Liver (tissue), 9 donors: ENCODE results near the gene CHD5. TPM values are rescaled to one million over a fixed set of nuclear protein-coding genes. Genes with fewer than 3 reads are reported as not detected.

Experiments used
- DNase-seq: peaks from one replicate; pipeline ENCODE4 v3.0.0-alpha.2; 2017; ENCODE audit warnings: low spot score
- H3K27ac ChIP-seq, 2 donors: one replicate each; pipeline ENCODE4 v1.7.0; 2013; ENCODE audit warnings: inconsistent platforms in 2 of 2, low read length in 2 of 2, control low read depth in 1 of 2, low read depth in 1 of 2, mild to moderate bottlenecking in 1 of 2
- H3K27me3 ChIP-seq, 4 donors: one replicate each; pipeline versions ENCODE4 v1.6.1 to v1.7.0; 2013; ENCODE audit warnings: low read length in 3 of 4, inconsistent platforms in 1 of 4, mild to moderate bottlenecking in 1 of 4, moderate library complexity in 1 of 4; ENCODE audit not compliant: control insufficient read depth in 4 of 4, insufficient read depth in 4 of 4
- H3K36me3 ChIP-seq, 4 donors: one replicate each; pipeline versions ENCODE4 v1.6.1 to v1.7.0; 2013; ENCODE audit warnings: low read length in 3 of 4, mild to moderate bottlenecking in 3 of 4, low read depth in 1 of 4, moderate library complexity in 1 of 4; ENCODE audit not compliant: control insufficient read depth in 4 of 4, insufficient read depth in 3 of 4
- H3K4me1 ChIP-seq, 4 donors: one replicate each; pipeline versions ENCODE4 v1.6.1 to v1.7.0; 2013; ENCODE audit warnings: low read length in 3 of 4, mild to moderate bottlenecking in 3 of 4, moderate library complexity in 1 of 4; ENCODE audit not compliant: control insufficient read depth in 4 of 4, insufficient read depth in 4 of 4
- H3K4me3 ChIP-seq, 3 donors: one replicate each; pipeline versions ENCODE4 v1.6.1 to v1.7.0; 2013; ENCODE audit warnings: low read length in 3 of 3, control low read depth in 1 of 3, low read depth in 1 of 3, mild to moderate bottlenecking in 1 of 3
- H3K9ac ChIP-seq, 2 donors: one replicate each; pipeline ENCODE4 v1.7.0; 2013; ENCODE audit warnings: low read length in 2 of 2, mild to moderate bottlenecking in 2 of 2, moderate library complexity in 2 of 2, control low read depth in 1 of 2, low read depth in 1 of 2
- H3K9me3 ChIP-seq, 4 donors: one replicate each; pipeline versions ENCODE4 v1.6.1 to v1.7.0; 2013; ENCODE audit warnings: low read length in 3 of 4; ENCODE audit not compliant: control insufficient read depth in 4 of 4
- EGR1 ChIP-seq, 2 donors: IDR thresholded peaks; 2 replicates each; pipeline ENCODE4 v1.6.1; 2016 to 2018; ENCODE audit warnings: antibody characterized with exemption in 2 of 2, low read depth in 2 of 2
- FOXA1 ChIP-seq: IDR thresholded peaks from 2 replicates; pipeline ENCODE4 v1.6.1; 2016; ENCODE audit warnings: antibody characterized with exemption
- FOXA2 ChIP-seq: IDR thresholded peaks from 2 replicates; pipeline ENCODE4 v1.6.1; 2016; ENCODE audit warnings: antibody characterized with exemption
- GABPA ChIP-seq, 2 donors: IDR thresholded peaks in 1 of 2; conservative IDR thresholded peaks in 1 of 2; 2 replicates each; pipeline ENCODE4 v1.6.1; 2016; ENCODE audit warnings: antibody characterized with exemption in 2 of 2, mild to moderate bottlenecking in 1 of 2, moderate library complexity in 1 of 2
- HNF4G ChIP-seq: IDR thresholded peaks from 2 replicates; pipeline ENCODE4 v1.6.1; 2016; ENCODE audit warnings: antibody characterized with exemption
- JUND ChIP-seq, 2 donors: IDR thresholded peaks; 2 replicates each; pipeline ENCODE4 v1.6.1; 2016; ENCODE audit warnings: antibody characterized with exemption in 2 of 2
- RAD21 ChIP-seq, 2 donors: IDR thresholded peaks; 2 replicates each; pipeline ENCODE4 v1.6.1; 2016; ENCODE audit warnings: antibody characterized with exemption in 2 of 2, mild to moderate bottlenecking in 2 of 2
- RXRA ChIP-seq, 2 donors: IDR thresholded peaks; 2 replicates each; pipeline ENCODE4 v1.6.1; 2017 to 2018; ENCODE audit warnings: antibody characterized with exemption in 2 of 2, mild to moderate bottlenecking in 1 of 2
- TAF1 ChIP-seq: conservative IDR thresholded peaks from 2 replicates; pipeline ENCODE4 v1.6.1; 2016; ENCODE audit warnings: antibody characterized with exemption, mild to moderate bottlenecking
- YY1 ChIP-seq: IDR thresholded peaks from 2 replicates; pipeline ENCODE4 v1.6.1; 2016; ENCODE audit warnings: antibody characterized with exemption, mild to moderate bottlenecking
- WGBS: extraction: QIAGEN DNeasy Blood & Tissue Kit; methylation state at CpG from one replicate; pipeline ENCODE4 v1.1.7; 2013; 5-methylcytosine and 5-hydroxymethylcytosine counted together
- polyA plus RNA-seq, 2 donors: library from polyadenylated mRNA; stranded (reverse) in 1 of 2; unstranded in 1 of 2; fragments of 200-250 nt in 1 of 2; fragments of >200 nt in 1 of 2; fragmentation: Nextera tagmentation in 1 of 2; extraction: Ambion mirVana in 1 of 2; gene quantifications; one replicate each; pipeline versions ENCODE4 v1.2.1 to v1.2.3, GENCODE V29; 2013 to 2015
- total RNA-seq, 2 donors: library from RNA; depleted of rRNA; stranded (reverse); fragments of >200 nt; gene quantifications; one replicate each; pipeline ENCODE4 v1.2.3, GENCODE V29; 2014
- TF ChIP-seq, protein P1 (sequence below): IDR thresholded peaks from 2 replicates; pipeline ENCODE4 v1.6.1; 2016; ENCODE audit warnings: antibody characterized with exemption
- TF ChIP-seq, protein P2 (sequence below): IDR thresholded peaks from 2 replicates; pipeline ENCODE4 v1.6.1; 2016; ENCODE audit warnings: antibody characterized with exemption, mild to moderate bottlenecking
- TF ChIP-seq, protein P3 (sequence below): fragments of 150-350 bp; IDR thresholded peaks from 2 replicates; pipeline ENCODE4 v1.5.1; 2017; ENCODE audit warnings: improper control_type of control experiment, low read depth, low read length; ENCODE audit not compliant: missing input control
- TF ChIP-seq, protein P4 (sequence below): IDR thresholded peaks from 2 replicates; pipeline ENCODE4 v1.6.1; 2016; ENCODE audit warnings: antibody characterized with exemption
- TF ChIP-seq, protein P5 (sequence below): IDR thresholded peaks from 2 replicates; pipeline ENCODE4 v1.6.1; 2016; ENCODE audit warnings: antibody characterized with exemption
- donor health status: healthy.
- donor health status: healthy.
- donor health status: healthy.
- donor health status: healthy.
- donor health status: healthy.

The CHD5 gene
- total and polyA plus RNA-seq, 4 donors, result under 0.01 to 0.08 TPM; not detected in 2

DNA sequence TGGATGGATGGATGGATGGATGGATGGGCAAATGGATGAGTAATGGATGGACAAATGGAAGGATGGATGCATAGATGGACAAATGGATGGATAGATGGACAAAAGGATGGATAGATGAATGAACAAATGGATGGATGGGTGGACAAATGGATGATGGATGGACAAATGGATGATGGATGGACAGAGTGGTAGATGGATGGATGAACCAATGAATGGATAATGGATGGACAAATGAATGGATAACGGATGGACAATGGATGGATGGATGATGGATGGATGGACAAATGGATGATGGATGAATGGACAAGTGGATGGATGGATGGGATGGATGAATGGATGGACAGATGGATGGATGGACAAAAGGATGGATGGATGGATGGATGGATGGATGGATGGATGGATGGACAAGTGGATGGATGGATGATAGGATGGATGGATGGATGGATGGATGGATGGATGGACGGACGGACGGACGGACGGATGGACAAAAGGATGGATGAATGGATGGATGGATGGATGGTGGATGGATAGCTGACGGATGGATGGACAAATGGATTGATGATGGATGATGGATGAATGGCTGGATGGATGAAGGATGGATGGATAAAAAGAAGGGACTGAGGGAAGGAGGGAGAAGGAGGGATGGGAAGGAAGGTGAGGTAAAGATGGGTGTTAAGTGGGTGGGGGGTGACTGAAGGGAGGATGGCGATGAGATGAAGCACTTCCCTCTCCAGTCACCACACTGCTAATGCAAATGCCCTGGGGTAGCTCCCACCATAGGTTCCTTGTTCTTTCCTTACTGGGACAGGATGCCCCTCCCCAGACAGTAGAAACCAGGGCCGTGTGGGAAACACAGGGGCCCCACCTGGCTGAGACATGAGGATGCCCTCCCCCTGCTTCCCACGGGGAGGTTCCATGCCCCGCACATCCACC lies 29.8 kb downstream of the CHD5 start:
- peaks cover 0 to 4% (median 0%) of the 10 kb centered on the region in 4 donors for H3K4me1 ChIP-seq
- H3K4me3 ChIP-seq, result no peak overlapping the region
- TF ChIP-seq, protein P1, sequence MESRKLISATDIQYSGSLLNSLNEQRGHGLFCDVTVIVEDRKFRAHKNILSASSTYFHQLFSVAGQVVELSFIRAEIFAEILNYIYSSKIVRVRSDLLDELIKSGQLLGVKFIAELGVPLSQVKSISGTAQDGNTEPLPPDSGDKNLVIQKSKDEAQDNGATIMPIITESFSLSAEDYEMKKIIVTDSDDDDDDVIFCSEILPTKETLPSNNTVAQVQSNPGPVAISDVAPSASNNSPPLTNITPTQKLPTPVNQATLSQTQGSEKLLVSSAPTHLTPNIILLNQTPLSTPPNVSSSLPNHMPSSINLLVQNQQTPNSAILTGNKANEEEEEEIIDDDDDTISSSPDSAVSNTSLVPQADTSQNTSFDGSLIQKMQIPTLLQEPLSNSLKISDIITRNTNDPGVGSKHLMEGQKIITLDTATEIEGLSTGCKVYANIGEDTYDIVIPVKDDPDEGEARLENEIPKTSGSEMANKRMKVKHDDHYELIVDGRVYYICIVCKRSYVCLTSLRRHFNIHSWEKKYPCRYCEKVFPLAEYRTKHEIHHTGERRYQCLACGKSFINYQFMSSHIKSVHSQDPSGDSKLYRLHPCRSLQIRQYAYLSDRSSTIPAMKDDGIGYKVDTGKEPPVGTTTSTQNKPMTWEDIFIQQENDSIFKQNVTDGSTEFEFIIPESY, result no peak
- TF ChIP-seq FOXA2 (no peak), EGR1 (IDR thresholded peaks at IDR 0.05; ENCODE audit: low read depth in 2 of 2) (no peak), YY1 (no peak), TAF1 (no peak), RXRA (IDR thresholded peaks at IDR 0.05) (no peak), HNF4G (no peak), GABPA (IDR thresholded peaks at IDR 0.05 in 1 of 2, conservative IDR thresholded peaks at IDR 0.05 in 1 of 2) (no peak), RAD21 (IDR thresholded peaks at IDR 0.05) (no peak)
- TF ChIP-seq, protein P2, sequence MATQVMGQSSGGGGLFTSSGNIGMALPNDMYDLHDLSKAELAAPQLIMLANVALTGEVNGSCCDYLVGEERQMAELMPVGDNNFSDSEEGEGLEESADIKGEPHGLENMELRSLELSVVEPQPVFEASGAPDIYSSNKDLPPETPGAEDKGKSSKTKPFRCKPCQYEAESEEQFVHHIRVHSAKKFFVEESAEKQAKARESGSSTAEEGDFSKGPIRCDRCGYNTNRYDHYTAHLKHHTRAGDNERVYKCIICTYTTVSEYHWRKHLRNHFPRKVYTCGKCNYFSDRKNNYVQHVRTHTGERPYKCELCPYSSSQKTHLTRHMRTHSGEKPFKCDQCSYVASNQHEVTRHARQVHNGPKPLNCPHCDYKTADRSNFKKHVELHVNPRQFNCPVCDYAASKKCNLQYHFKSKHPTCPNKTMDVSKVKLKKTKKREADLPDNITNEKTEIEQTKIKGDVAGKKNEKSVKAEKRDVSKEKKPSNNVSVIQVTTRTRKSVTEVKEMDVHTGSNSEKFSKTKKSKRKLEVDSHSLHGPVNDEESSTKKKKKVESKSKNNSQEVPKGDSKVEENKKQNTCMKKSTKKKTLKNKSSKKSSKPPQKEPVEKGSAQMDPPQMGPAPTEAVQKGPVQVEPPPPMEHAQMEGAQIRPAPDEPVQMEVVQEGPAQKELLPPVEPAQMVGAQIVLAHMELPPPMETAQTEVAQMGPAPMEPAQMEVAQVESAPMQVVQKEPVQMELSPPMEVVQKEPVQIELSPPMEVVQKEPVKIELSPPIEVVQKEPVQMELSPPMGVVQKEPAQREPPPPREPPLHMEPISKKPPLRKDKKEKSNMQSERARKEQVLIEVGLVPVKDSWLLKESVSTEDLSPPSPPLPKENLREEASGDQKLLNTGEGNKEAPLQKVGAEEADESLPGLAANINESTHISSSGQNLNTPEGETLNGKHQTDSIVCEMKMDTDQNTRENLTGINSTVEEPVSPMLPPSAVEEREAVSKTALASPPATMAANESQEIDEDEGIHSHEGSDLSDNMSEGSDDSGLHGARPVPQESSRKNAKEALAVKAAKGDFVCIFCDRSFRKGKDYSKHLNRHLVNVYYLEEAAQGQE, result no peak
- TF ChIP-seq, protein P3, sequence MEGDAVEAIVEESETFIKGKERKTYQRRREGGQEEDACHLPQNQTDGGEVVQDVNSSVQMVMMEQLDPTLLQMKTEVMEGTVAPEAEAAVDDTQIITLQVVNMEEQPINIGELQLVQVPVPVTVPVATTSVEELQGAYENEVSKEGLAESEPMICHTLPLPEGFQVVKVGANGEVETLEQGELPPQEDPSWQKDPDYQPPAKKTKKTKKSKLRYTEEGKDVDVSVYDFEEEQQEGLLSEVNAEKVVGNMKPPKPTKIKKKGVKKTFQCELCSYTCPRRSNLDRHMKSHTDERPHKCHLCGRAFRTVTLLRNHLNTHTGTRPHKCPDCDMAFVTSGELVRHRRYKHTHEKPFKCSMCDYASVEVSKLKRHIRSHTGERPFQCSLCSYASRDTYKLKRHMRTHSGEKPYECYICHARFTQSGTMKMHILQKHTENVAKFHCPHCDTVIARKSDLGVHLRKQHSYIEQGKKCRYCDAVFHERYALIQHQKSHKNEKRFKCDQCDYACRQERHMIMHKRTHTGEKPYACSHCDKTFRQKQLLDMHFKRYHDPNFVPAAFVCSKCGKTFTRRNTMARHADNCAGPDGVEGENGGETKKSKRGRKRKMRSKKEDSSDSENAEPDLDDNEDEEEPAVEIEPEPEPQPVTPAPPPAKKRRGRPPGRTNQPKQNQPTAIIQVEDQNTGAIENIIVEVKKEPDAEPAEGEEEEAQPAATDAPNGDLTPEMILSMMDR, result no peak
- TF ChIP-seq, protein P4, sequence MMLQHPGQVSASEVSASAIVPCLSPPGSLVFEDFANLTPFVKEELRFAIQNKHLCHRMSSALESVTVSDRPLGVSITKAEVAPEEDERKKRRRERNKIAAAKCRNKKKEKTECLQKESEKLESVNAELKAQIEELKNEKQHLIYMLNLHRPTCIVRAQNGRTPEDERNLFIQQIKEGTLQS, result no peak
- DNase-seq, result no peak
- H3K27me3 ChIP-seq, result no peaks in the 10 kb centered on the region
- WGBS, result 89% methylated on average over 11 of the region's 11 CpGs
- H3K9me3 ChIP-seq, result no peaks in the 10 kb centered on the region
- H3K27ac ChIP-seq, result no peak overlapping the region
- H3K36me3 ChIP-seq, result no peaks in the 10 kb centered on the region
- no peak overlapping the region for H3K9ac ChIP-seq

DNA sequence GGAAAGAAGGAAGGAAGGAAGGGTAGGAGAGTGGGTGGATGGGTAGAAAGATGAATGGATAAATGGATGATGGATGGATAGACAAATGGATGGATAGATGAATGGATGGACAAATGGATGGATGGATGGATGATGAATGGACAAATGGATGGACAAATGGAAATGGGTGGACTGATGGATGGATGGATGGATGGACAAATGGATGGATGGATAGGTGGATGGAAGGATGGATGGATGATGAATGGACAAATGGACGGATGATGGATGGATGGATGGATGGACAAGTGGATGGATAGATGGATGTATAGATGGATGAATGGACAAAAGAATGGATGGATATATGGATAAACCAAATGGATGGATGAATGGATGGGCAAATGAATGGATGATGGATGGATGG lies 30.5 kb downstream of the CHD5 start:
- Histone ChIP-seq H3K9ac (no peak overlapping the region), H3K27me3 (no peaks in the 10 kb centered on the region), H3K4me1 (peaks cover 0 to 4% (median 0%) of the 10 kb centered on the region in 4 donors), H3K9me3 (no peaks in the 10 kb centered on the region), H3K4me3 (no peak overlapping the region), H3K27ac (no peak overlapping the region), H3K36me3 (no peaks in the 10 kb centered on the region)
- DNase-seq, result no peak
- TF ChIP-seq FOXA1, result no peak
- TF ChIP-seq JUND (IDR thresholded peaks at IDR 0.05), result no peak
- TF ChIP-seq FOXA2, result no peak
- TF ChIP-seq, protein P5, sequence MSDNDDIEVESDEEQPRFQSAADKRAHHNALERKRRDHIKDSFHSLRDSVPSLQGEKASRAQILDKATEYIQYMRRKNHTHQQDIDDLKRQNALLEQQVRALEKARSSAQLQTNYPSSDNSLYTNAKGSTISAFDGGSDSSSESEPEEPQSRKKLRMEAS, result no peak
- no peak for TF ChIP-seq RAD21 (IDR thresholded peaks at IDR 0.05)
- no peak for TF ChIP-seq HNF4G
- TF ChIP-seq, protein P2, result no peak
- WGBS, result 87% methylated on average over 1 of the region's 1 CpG
